ENCODE data around the gene CELSR1.

Gene CELSR1

DNA sequence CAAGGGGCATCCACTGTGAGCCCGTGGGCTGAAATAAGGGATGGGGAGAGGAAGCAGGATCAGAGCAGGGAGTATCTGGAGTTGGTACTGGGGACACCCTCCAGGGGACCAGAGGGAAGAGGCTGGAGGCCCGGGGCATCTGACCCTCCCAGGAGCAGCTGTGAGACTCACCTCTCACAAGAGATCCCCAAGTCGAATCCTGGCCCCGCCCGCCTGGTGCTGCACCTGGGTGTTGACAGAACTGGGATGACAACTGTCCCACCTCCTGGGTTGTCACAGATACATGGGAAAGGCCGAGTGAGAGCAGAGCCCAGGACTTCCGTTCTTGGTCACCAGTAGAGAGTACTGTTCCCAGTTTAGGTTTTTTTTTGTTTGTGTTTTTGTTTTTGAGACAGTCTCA lies 78.9 kb downstream of the CELSR1 start:
- no peak for DNase-seq (ENCODE audit: low read depth)

- no peak for DNase-seq (ENCODE audit: low read depth)
Observed at GRCh38 chr22:46457502-46458488, 79.6 kb downstream of the CELSR1 start.

DNA sequence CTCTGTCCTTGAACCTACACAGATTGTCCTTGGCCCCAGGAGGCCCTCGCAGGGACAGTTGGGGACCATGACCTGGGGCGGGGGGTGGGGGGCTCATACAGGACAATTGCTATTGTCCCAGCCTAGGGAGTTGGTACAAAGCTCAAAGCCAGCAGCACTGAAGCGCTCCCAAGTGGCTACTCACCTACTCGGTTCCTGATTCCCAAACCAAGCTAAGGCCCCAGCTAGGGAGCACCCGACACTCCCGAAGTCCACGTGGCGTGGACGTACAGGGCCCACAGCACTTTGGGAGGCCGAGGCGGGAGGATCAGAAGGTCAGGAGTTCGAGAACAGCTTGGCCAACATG lies 80.6 kb downstream of the CELSR1 start:
- DNase-seq (ENCODE audit: low read depth): no peak

DNA sequence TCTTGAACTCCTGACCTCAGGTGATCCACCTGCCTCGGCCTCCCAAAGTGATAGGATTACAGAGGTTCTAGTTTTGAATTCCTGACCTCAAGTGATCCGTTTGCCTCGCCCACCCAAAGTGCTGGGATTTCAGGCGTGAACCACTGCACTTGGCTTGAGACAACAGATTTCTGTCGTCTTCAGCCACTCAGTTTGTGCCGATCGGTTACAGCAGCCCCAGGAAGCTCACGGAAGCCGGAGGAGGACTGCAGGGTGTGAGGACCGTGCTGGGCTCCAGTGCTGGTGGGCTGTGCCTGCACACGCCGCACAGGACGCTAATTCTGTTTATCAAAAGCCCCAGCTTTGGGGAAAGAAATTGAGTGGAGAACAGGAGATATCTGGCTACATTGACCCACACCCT lies 82.0 kb downstream of the CELSR1 start:
- no peak for DNase-seq (ENCODE audit: low read depth)

DNA sequence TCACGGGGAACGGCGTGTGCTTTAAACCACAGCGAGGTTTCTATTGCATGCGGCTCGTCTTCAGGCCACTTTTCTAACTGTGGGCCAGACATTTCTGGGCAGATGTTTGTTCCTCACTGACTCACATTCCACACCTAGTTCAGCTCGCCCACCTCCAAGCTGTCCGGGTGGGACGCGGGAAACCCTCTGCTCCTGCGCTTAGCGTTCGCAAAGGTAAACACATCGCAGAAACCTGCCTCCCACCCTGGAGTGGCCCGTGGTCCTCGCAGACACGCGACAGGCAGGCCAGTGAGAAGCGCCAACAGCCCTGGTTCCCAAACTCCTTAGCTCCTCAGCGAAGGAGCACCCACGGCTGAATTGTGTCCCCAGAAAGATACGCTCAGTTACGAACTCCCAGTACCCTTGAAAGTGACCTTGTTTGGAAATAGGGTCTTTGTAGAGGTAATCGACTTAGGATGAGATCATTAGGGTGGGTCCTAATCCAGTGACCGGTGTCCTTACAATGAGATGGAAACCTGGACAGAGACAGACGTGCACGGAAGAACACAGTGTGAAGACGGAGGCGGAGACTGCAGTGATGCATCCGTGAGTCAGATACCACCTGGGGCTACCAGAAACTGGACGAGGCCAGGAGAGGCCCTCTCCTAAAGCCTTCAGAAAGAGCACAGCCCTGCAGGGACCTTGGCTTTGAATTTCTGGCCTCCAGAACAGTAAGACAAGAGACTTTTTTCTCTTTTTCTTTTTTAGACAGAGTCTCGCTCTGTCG lies 82.7 kb downstream of the CELSR1 start:
- no peak for DNase-seq (ENCODE audit: low read depth)

GRCh38 chr22:46453829-46454503 lies 83.5 kb downstream of the CELSR1 start:
- no peak for DNase-seq (ENCODE audit: low read depth)

DNA sequence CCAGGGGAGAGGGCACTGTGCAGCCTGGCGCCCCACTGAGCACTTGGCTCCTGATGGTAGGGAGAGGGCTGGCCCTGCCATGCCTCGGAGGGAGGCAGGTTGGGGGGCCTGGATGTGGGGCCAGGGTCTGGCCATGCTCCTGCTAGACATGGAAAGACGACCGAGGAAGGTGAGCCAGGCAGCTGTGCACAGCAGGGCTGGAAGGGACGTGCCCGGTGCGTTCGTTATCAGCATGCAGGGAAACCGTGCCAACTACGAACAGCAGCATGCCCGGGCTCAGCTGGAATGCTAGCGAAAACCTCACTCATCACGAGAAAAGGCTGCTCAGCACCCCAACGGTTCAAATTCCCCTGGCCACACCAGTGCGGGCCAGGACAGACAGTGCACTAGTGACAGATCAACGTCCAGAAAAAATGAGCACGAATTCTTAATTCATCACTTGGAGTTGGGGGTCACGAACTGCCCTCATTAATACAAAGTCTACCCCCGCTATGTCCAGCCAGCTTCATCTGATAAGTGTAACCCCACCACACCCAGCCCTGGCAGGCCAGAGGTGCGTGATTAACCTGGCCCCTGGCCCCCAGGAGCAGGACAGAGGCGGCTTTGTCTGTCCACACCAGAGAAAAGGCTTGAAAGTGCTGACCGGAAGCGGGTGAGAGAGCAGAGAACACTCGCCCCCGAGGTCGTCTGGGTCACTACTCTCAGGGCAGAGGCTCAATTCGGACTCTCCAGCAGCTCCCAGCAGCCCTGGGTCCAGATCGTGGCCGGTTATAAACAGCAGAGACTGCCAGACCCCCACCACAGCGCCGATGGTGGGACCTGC lies 84.2 kb downstream of the CELSR1 start:
- DNase-seq (ENCODE audit: low read depth): no peak

DNA sequence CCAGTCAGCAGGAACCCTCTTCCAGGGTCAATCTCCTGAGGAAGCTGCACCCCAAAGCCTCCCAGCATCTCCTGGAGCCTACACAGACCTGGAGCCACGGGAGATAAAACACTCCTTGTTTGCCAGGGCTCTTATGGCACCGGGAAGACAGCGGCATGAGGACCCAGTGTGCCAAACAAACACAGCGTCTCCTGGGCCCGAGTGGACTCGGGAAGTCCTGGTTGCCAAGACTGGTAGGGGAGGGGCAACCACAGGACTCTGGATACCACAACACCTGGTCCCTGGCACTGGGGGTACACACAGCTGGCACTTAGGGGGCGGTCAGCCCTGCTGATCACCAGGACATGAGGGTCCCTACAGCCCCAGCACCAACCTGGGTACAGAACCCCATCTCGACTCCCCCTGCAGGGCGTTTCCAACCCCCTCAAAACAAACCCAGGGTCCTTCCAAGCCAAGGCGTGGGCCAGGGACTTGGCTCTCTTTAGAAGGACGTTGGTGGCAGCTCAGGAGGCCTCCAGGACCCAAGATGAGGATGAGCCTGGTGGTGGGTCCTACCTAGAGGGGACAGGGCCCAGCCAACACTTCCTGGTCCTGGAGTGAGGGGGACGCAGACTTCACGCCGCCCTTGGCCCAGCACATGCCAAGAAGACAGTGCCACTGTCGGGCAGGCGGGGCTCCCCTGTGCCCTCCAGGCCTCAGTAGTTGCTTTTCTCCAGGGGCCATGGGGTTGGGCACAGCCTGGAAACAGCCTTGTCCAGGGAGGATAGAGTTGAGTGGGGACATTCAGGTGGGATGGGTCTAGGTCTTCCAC lies 85.0 kb downstream of the CELSR1 start:
- no peak for DNase-seq (ENCODE audit: low read depth)

GRCh38 chr22:46451741-46452140 lies 85.7 kb downstream of the CELSR1 start:
- DNase-seq (ENCODE audit: low read depth): no peak

GRCh38 chr22:46450931-46451561 lies 86.4 kb downstream of the CELSR1 start:
- DNase-seq (ENCODE audit: low read depth): no peak

GRCh38 chr22:46449974-46450745 lies 87.3 kb downstream of the CELSR1 start:
- DNase-seq (ENCODE audit: low read depth): no peak

DNA sequence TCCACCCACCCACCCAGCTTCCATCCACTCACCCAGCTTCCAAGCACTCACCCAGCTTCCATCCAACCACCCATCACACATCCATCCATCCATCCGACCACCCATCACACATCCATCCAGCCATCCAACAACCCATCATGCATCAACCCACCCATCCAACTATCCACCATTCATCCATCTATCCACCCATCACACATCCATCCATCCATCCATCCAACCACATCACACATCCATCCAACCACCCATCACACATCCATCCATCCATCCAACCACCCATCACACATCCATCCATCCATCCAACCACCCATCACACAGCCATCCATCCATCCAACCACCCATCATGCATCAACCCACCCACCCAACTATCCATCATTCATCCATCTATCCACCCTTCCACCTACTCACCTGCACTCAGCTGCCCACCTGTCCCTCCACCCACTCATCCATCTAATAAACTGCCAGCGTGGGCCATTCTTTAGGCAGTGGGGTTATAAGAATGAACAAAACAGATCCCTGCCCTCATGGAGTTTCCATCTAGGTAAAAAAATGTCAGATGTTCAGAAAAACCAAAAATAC lies 88.2 kb downstream of the CELSR1 start:
- no peak for DNase-seq (ENCODE audit: low read depth)

DNA sequence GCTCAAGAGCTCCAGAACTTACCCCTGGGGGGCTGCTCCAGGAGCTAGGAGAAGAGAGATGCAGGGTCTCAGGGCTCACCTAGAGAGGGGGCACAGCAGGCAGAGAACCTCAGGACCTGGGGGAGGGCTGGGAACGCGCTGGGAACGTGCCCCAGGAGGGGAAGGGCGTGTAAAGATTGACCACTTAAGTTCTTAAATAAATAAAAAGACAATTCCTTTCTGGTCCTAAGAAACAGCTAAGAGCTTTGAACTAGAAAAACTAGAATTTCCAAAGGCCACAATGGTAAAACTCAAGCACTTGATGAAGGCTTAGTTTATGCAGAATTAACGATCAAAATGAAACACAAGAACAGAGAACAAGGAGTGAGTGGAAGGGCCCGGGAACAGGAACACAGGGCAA lies 89.1 kb downstream of the CELSR1 start:
- no peak for DNase-seq (ENCODE audit: low read depth)

GRCh38 chr22:46447906-46448305 lies 89.5 kb downstream of the CELSR1 start:
- no peak for DNase-seq (ENCODE audit: low read depth)

DNA sequence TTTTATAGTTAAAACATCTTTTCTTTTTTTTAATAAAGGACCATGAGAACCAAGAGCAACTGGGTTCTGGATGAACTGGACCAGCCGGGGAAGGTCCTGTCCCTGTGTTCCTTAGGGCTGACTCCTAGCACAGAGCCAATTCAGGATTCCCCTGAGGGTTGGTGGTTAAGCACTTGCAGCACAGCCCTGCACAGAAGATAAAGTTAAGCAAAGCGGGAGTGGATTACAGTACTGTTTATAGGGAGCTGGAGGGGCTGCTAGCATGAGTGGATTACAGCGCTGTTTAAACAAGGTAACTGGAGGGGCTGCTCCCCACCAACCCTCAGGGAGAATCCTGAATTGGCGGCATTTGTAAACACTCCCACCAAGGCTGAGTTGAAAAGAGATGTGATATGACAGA lies 90.6 kb downstream of the CELSR1 start:
- DNase-seq (ENCODE audit: low read depth): no peak

- no peak for DNase-seq (ENCODE audit: low read depth)
Observed at GRCh38 chr22:46445771-46446420, 91.5 kb downstream of the CELSR1 start.

- no peak for DNase-seq (ENCODE audit: low read depth)
Observed at GRCh38 chr22:46444390-46444854, 93.0 kb downstream of the CELSR1 start.

DNA sequence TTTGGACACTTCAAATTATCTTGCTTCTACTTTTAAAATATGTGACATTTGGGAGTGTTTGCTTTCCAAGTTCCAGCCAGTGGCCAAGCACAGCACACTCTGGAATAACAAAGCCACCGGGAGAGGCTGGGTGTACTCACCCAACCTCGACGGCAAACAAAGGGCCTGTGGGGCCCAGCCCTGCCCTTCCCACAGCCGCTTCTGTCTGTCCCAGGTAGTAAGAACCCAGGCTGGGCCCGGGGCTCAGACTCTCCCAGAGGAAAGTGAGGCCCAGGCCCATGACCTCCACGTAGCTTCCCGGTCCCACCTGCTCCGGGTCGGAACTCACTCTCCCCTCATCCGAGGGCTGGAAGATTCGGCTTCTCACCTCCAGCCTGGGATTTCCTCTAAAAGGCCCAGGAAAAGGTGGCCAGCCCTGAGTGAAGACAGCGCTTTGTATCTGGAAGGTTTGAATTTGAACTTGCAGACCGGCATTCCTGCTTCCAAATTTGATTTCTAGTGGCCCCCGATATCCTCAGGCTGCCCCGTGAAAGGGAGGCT lies 93.5 kb downstream of the CELSR1 start:
- no peak for DNase-seq (ENCODE audit: low read depth)
